ENCODE measurements around the gene PDCD11.

PDCD11 gene, protein sequence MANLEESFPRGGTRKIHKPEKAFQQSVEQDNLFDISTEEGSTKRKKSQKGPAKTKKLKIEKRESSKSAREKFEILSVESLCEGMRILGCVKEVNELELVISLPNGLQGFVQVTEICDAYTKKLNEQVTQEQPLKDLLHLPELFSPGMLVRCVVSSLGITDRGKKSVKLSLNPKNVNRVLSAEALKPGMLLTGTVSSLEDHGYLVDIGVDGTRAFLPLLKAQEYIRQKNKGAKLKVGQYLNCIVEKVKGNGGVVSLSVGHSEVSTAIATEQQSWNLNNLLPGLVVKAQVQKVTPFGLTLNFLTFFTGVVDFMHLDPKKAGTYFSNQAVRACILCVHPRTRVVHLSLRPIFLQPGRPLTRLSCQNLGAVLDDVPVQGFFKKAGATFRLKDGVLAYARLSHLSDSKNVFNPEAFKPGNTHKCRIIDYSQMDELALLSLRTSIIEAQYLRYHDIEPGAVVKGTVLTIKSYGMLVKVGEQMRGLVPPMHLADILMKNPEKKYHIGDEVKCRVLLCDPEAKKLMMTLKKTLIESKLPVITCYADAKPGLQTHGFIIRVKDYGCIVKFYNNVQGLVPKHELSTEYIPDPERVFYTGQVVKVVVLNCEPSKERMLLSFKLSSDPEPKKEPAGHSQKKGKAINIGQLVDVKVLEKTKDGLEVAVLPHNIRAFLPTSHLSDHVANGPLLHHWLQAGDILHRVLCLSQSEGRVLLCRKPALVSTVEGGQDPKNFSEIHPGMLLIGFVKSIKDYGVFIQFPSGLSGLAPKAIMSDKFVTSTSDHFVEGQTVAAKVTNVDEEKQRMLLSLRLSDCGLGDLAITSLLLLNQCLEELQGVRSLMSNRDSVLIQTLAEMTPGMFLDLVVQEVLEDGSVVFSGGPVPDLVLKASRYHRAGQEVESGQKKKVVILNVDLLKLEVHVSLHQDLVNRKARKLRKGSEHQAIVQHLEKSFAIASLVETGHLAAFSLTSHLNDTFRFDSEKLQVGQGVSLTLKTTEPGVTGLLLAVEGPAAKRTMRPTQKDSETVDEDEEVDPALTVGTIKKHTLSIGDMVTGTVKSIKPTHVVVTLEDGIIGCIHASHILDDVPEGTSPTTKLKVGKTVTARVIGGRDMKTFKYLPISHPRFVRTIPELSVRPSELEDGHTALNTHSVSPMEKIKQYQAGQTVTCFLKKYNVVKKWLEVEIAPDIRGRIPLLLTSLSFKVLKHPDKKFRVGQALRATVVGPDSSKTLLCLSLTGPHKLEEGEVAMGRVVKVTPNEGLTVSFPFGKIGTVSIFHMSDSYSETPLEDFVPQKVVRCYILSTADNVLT (N-terminal part only)

DNA sequence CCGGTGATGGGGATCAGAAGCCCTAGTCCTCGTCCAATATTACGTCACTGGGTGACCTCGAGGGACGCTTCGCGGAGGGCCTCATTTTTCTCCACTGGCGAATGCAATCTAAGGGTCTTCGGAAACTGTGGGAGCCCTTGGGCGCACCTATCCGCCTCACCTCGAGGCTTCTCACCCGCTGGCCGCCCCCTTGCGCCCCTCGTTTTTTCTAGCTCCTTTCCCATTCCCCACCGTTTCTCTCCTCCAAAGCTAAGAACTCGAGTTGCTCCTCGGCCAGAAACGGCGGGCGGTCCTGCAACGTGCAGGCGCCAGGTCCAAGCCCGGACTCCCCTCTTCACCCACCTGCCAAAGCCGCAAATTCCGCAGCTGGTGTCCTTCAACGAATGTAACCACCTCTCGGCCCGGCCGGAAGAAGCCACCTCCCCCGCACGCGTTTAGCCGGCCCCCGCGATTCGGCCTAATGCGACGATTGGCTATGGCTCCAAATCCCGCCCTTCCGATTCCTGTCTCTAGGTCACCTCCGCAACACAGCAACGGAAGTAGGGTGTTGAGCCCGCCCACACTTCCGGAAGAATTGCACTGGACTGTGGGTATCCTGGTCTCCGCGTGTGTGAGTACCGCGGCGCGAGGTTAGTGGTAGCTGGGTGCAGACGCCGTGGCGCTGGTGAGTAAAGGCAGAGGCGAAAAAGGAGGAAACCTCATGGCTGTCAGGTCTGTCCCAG is at the start of gene PDCD11, which contains the start of gene ATP5MK:
Gene PDCD11, plus strand, starts transcription at position 560 of the 722 bp plus-strand sequence. CDS start 1,801 bp downstream, outside the sequence.
Gene ATP5MK, minus strand, starts transcription at position 409 of the 722 bp plus-strand sequence. CDS start 4,018 bp downstream, outside the sequence.
- peaks cover 46% of the 10 kb centered on the region for H3K79me2 ChIP-seq (ENCODE audit: insufficient read depth, low read length)
- H3K9me3 ChIP-seq (ENCODE audit: low read length), result no peaks in the 10 kb centered on the region
- H3K9ac ChIP-seq (ENCODE audit: low read length), result peak within 1 kb of the TSS; percentile 93
- no peaks in the 10 kb centered on the region for H3K9me2 ChIP-seq (ENCODE audit: low read depth, low read length)
- H3K4me1 ChIP-seq (ENCODE audit: insufficient read depth, low read length, severe bottlenecking), result peaks cover 31% of the 10 kb centered on the region
- H3K36me3 ChIP-seq (ENCODE audit: insufficient read depth, low read length), result peaks cover 55% of the 10 kb centered on the region
- no peaks in the 10 kb centered on the region for H4K20me1 ChIP-seq (ENCODE audit: insufficient read depth, low read length)
- peak within 1 kb of the TSS; percentile 85 for H3K4me3 ChIP-seq (ENCODE audit: low read depth, low read length, poor library complexity, severe bottlenecking)
- no peaks in the 10 kb centered on the region for H3K27me3 ChIP-seq (ENCODE audit: insufficient read depth, low read length)
- H3K4me2 ChIP-seq (ENCODE audit: low read length), result peak within 1 kb of the TSS; percentile 78
- H2AFZ ChIP-seq (ENCODE audit: low read length), result 0 out of 2 replicates have a peak within 1 kb of the TSS, but pooled peaks have one; percentile 26
- TF ChIP-seq, protein P1, sequence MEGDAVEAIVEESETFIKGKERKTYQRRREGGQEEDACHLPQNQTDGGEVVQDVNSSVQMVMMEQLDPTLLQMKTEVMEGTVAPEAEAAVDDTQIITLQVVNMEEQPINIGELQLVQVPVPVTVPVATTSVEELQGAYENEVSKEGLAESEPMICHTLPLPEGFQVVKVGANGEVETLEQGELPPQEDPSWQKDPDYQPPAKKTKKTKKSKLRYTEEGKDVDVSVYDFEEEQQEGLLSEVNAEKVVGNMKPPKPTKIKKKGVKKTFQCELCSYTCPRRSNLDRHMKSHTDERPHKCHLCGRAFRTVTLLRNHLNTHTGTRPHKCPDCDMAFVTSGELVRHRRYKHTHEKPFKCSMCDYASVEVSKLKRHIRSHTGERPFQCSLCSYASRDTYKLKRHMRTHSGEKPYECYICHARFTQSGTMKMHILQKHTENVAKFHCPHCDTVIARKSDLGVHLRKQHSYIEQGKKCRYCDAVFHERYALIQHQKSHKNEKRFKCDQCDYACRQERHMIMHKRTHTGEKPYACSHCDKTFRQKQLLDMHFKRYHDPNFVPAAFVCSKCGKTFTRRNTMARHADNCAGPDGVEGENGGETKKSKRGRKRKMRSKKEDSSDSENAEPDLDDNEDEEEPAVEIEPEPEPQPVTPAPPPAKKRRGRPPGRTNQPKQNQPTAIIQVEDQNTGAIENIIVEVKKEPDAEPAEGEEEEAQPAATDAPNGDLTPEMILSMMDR (IDR thresholded peaks at IDR 0.05; ENCODE audit: low read length), result no peak; the same call in 1 of the 2 replicates
- TF ChIP-seq EZH2 (IDR thresholded peaks at IDR 0.05; ENCODE audit: borderline replicate concordance, low read length), result no peak
- H3F3A ChIP-seq (ENCODE audit: insufficient read depth, low read length), result no peaks in the 10 kb centered on the region
- peak within 1 kb of the TSS; percentile 22 for H3K27ac ChIP-seq (ENCODE audit: low read depth, low read length, poor library complexity, severe bottlenecking)

DNA sequence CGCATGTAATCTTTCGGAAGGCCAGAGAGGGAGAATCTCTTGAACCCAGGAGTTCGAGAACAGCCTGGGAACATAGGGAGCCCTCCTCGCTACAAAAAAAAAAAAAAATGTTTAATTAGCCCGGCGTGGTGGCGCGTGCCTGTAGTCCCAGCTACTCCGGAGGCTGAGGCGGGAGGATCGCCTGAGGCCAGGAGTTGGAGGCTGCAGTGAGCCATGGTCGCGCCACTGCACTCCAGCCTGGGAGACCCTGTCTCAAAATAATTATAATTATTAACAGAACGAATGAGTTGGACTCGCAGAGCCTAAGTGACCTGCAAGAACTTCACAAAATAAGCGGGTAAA is 46.3 kb upstream of the PDCD11 start:
- Histone ChIP-seq H3K9me3 (ENCODE audit: low read length) (no peaks in the 10 kb centered on the region), H3K4me2 (ENCODE audit: low read length) (peak overlapping the region; percentile 84), H2AFZ (ENCODE audit: low read length) (0 out of 2 replicates have a peak overlapping the region, but pooled peaks have one; percentile 7), H3K4me1 (ENCODE audit: insufficient read depth, low read length, severe bottlenecking) (peaks cover 21% of the 10 kb centered on the region), H3K36me3 (ENCODE audit: insufficient read depth, low read length) (peaks cover 35% of the 10 kb centered on the region), H3K4me3 (ENCODE audit: low read depth, low read length, poor library complexity, severe bottlenecking) (peak overlapping the region; percentile 91), H3K27ac (ENCODE audit: low read depth, low read length, poor library complexity, severe bottlenecking) (no peak overlapping the region), H3K79me2 (ENCODE audit: insufficient read depth, low read length) (peaks cover 8% of the 10 kb centered on the region), H3K27me3 (ENCODE audit: insufficient read depth, low read length) (no peaks in the 10 kb centered on the region), H3K9me2 (ENCODE audit: low read depth, low read length) (no peaks in the 10 kb centered on the region), H3K9ac (ENCODE audit: low read length) (peak overlapping the region; percentile 92), H3F3A (ENCODE audit: insufficient read depth, low read length) (0 out of 2 replicates have a peak, but pooled peaks cover 2% of the 10 kb centered on the region), H4K20me1 (ENCODE audit: insufficient read depth, low read length) (no peaks in the 10 kb centered on the region)
- TF ChIP-seq EZH2 (IDR thresholded peaks at IDR 0.05; ENCODE audit: borderline replicate concordance, low read length), result no peak
- TF ChIP-seq, protein P1 (IDR thresholded peaks at IDR 0.05; ENCODE audit: low read length), result no peak
